ENCODE measurements around the gene TACR1.

DNA sequence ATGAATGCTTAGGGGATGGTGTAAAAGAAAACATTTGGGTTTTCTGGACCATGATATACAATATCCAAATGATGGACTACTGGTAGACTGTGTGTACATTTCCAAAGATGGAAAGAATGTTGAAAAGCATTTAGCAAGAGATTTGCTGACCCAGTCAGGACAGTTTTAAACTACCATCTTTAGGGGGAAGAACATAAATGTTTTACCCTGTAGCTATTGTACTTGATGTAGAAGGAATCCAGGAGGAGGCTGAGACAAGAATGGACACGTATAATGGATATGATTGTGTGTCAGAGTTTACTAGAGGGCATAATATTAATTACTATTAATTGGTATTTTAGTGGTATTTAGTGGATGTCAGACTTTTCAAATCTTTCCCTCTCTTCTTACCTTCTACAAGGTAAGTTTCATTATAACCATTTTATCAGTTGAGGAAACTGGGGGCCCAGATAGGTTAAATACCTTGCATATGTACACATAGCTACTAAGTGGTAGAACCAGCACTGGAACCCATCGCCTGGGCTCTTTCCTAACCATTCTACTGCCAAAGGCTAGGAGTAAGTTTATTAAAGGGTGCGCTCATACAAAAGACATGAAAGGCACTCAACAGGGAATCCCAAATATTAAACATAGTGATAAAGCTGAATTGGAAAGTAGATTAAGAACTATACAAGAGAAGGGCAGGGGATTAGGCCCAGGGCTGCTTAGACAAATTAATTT is 8.9 kb downstream of the TACR1 start:
- TF ChIP-seq, protein P1, sequence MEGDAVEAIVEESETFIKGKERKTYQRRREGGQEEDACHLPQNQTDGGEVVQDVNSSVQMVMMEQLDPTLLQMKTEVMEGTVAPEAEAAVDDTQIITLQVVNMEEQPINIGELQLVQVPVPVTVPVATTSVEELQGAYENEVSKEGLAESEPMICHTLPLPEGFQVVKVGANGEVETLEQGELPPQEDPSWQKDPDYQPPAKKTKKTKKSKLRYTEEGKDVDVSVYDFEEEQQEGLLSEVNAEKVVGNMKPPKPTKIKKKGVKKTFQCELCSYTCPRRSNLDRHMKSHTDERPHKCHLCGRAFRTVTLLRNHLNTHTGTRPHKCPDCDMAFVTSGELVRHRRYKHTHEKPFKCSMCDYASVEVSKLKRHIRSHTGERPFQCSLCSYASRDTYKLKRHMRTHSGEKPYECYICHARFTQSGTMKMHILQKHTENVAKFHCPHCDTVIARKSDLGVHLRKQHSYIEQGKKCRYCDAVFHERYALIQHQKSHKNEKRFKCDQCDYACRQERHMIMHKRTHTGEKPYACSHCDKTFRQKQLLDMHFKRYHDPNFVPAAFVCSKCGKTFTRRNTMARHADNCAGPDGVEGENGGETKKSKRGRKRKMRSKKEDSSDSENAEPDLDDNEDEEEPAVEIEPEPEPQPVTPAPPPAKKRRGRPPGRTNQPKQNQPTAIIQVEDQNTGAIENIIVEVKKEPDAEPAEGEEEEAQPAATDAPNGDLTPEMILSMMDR (IDR thresholded peaks at IDR 0.05 in 2 of 3, conservative IDR thresholded peaks at IDR 0.05 in 1 of 3; ENCODE audit: borderline replicate concordance in 1 of 3, insufficient read depth in 1 of 3, low read depth in 2 of 3, low read length in 2 of 3) = no peak
- TF ChIP-seq POLR2AphosphoS5 (IDR thresholded peaks at IDR 0.05; ENCODE audit: low read depth, low read length) (no peak), EZH2phosphoT487 (IDR thresholded peaks at IDR 0.05; ENCODE audit: borderline replicate concordance) (no peak), EZH2 (IDR thresholded peaks at IDR 0.05) (no peak), ZNF274 (IDR thresholded peaks at IDR 0.05; ENCODE audit: low read depth, low read length) (no peak), POLR2A (IDR thresholded peaks at IDR 0.05; ENCODE audit: borderline replicate concordance, extremely low read depth, insufficient read depth, insufficient read length) (no peak), SP1 (IDR thresholded peaks at IDR 0.05; ENCODE audit: low read depth) (no peak), YY1 (IDR thresholded peaks at IDR 0.05; ENCODE audit: extremely low read depth, insufficient replicate concordance, low read depth, low read length) (no peak), JUND (IDR thresholded peaks at IDR 0.05) (no peak), EGR1 (IDR thresholded peaks at IDR 0.05; ENCODE audit: low read depth) (no peak), SRF (IDR thresholded peaks at IDR 0.05; ENCODE audit: low read depth) (no peak)
- TF ChIP-seq, protein P2, sequence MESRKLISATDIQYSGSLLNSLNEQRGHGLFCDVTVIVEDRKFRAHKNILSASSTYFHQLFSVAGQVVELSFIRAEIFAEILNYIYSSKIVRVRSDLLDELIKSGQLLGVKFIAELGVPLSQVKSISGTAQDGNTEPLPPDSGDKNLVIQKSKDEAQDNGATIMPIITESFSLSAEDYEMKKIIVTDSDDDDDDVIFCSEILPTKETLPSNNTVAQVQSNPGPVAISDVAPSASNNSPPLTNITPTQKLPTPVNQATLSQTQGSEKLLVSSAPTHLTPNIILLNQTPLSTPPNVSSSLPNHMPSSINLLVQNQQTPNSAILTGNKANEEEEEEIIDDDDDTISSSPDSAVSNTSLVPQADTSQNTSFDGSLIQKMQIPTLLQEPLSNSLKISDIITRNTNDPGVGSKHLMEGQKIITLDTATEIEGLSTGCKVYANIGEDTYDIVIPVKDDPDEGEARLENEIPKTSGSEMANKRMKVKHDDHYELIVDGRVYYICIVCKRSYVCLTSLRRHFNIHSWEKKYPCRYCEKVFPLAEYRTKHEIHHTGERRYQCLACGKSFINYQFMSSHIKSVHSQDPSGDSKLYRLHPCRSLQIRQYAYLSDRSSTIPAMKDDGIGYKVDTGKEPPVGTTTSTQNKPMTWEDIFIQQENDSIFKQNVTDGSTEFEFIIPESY (IDR thresholded peaks at IDR 0.05; ENCODE audit: extremely low read depth, insufficient replicate concordance, low read length) = no peak
- TF ChIP-seq, protein P3, sequence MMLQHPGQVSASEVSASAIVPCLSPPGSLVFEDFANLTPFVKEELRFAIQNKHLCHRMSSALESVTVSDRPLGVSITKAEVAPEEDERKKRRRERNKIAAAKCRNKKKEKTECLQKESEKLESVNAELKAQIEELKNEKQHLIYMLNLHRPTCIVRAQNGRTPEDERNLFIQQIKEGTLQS (IDR thresholded peaks at IDR 0.05) = no peak

Data from HCT116 (cell line).